GM23248 (cell line): Measurements from ENCODE around the gene MINDY4B.
"Not testable (repeated sequence)": the region's sequence is repeated elsewhere in the genome, so short reads cannot be mapped to it uniquely, and the experiment has no call there.

Experiments
- EZH2 ChIP-seq: fragments of 200-600 bp; sonication (generic); IDR thresholded peaks from 2 replicates; pipeline ENCODE4 v1.6.1; 2018; ENCODE audit warnings: antibody characterized with exemption, mild to moderate bottlenecking; ENCODE audit not compliant: insufficient read depth, poor library complexity, severe bottlenecking
- EZH2phosphoT487 ChIP-seq: fragments of 200-600 bp; sonication (generic); IDR thresholded peaks from 2 replicates; pipeline ENCODE4 v1.6.1; 2018; ENCODE audit warnings: antibody characterized with exemption, moderate library complexity, mild to moderate bottlenecking, low read depth; ENCODE audit not compliant: insufficient read depth

DNA sequence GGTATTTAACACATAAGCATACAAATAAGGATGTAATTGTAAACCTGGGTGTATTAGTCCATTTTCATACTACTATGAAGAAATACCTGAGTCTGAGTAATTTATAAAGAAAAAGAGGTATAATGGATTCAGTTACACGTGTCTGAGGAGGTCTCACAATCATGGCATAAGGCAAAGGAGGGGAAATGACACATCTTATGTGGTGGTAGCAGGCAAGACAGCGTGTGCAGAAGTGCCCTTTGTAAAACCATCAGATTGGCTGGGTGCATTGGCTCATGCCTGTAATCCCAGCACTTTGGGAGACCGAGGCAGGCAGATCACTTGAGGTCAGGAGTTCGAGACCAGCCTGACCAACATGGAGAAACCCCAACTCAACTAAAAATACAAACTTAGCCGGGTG is 41.3 kb downstream of the MINDY4B start:
- not testable (repeated sequence) for TF ChIP-seq EZH2phosphoT487, EZH2
